NAMALWA (cell line): ENCODE results near the gene ACTR1B.
"Not testable (repeated sequence)": the region's sequence is repeated elsewhere in the genome, so short reads cannot be mapped to it uniquely, and the experiment has no call there.

ENCODE experiments used
- DNase-seq: peaks from one replicate; pipeline ENCODE4 v3.0.0-alpha.2; 2015; ENCODE audit warnings: low spot score

ACTR1B gene

GRCh38 chr2:97663962-97664635 is at the start of gene ACTR1B:
TSS of gene ACTR1B (minus strand) at chr2:97664044. CDS start at chr2:97663890, 154 bp downstream.
- peak; percentile 98 for DNase-seq

- no peak for DNase-seq
Measured at GRCh38 chr2:97712693-97713295, 49.0 kb upstream of the ACTR1B start.

DNA sequence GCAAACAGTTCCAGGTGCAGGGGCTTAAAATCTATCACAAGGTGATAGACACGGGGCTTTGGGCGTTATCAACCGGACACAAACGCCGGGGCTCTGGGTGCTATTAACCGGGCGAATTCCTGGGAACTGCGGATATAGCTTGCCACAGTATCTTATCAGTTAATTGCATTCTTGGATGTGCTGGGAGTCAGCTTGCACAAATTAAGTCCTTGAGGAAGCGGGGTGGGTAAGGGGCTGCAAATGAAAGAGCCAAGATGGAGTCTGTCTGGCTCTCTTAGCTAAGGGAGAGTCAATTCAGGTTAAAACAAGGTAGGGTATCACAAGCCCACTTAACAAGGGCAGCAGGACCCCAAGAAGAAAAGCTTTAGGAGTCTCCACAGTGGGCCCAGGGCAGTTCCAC is 48.3 kb upstream of the ACTR1B start:
- not testable (repeated sequence) for DNase-seq

DNA sequence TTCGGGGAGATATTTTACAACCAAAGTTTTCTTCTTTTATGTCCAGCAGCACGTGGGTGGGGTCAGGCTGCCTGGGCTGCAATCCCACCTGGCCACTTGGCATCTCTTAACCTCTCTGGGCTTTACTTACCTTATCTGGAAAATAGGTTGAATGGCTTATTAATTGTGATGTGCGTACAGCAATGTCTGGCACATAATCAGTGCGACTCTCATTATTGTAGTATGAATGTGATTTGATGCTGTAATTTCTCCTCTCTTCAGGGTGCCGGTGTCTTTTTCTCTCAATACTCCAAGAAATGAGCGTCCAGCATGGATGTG is 47.5 kb upstream of the ACTR1B start:
- no peak for DNase-seq

DNA sequence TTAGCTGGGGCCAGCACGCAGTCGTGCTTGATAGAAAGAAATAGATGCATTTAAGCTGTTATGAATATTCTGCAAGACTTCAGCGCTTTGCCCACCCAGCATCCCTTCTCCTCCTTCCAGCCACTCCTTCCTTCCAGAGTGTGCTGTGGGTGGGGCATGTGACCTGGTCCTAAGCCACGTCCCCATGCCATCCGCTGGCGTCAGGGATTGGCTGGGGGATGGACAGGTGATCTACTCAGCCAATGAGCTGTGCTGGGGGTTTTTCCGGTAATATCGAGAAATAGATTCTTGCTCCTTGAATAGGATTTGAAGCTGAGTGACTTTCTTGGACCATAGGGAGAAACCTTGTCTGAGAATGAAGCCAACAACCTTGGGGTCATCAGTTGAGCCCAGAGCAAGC is 44.8 kb upstream of the ACTR1B start:
- DNase-seq: no peak

- DNase-seq: no peak
Measured at GRCh38 chr2:97708048-97708380, 44.2 kb upstream of the ACTR1B start.

- no peak for DNase-seq
Measured at GRCh38 chr2:97707362-97708047, 43.7 kb upstream of the ACTR1B start.

DNA sequence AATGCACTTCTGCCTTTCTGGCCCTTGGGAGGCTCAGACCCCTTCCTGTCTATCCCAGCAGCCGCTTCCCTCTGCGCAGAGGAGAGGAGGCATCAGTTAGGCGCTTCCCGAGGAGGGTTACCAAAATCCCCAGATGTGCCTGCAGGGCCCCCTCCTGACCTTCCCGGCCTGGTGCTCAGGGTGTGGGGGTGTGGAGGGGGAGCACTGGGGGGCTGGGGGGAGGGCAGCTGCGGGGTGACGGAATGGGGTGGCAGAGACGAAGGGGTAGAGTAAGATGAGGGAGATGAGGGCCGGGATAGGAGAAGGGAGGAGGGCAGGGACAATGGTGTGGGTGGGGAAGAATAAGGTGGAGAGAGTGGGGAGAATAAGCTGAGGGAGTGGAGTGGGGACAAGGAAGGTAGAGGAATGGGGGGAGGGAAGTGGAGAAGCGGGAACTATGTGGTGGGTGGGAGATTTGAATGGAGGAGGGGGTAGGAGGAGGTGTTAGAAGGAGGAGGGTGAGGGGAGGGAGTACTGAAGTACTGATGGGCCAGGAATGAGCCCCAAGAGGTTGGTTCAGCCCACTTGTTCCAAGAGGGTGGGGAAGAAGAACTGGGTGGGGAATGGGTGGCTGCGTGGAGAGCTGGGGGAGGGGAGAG is 43.0 kb upstream of the ACTR1B start:
- DNase-seq: no peak

- DNase-seq: no peak
Measured at GRCh38 chr2:97706112-97706511, 42.3 kb upstream of the ACTR1B start.

GRCh38 chr2:97704989-97705388 is 41.1 kb upstream of the ACTR1B start:
- DNase-seq: no peak

DNA sequence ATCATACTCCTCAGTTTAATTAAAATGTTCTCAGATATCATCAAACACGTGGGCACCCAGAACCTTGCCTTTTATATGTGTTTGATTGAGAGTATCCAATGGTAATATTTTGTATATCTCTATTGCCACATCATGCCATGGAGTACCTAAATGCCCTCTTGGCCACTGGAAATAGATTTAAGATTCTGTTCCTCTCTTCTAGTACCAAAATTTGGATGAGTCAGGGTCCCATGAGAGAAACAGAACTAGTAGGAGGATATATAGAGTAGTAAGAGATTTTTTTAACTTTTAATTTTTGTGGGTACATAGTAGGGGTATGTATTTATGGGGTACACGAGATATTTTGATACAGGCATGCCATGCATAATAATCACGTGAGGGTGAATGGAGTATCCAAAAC is 39.9 kb upstream of the ACTR1B start:
- DNase-seq: no peak

GRCh38 chr2:97702731-97703470 is 39.1 kb upstream of the ACTR1B start:
- DNase-seq: no peak

DNA sequence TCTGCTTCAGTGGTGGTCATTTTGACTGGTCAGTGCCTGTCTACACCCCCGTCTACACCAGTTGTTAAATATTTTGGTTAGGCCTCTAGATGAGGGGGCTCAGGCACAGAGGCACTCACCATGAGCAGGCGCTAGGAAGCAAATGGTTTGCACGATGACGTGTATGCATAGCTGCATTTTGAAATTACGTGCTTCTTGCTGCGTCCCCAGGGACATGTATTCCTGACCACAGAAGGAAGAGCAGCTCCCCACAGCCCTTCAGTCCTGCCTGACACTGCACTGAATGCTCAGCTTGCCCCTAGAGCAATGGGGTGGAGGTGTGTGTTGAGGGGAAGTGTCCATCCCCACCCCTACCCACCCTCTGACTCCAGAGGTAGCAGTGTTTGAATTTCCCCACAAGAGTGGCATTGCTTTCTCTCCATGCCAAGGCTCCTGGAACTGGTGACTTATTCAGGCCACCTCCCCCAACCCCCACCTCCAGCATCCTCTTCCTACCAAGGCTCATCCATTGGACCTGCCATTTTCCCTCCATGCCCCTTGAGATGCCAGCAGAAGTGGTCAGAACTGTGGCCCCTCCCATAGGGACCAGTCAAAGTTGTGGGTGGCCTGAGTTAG is 38.1 kb upstream of the ACTR1B start:
- no peak for DNase-seq

DNA sequence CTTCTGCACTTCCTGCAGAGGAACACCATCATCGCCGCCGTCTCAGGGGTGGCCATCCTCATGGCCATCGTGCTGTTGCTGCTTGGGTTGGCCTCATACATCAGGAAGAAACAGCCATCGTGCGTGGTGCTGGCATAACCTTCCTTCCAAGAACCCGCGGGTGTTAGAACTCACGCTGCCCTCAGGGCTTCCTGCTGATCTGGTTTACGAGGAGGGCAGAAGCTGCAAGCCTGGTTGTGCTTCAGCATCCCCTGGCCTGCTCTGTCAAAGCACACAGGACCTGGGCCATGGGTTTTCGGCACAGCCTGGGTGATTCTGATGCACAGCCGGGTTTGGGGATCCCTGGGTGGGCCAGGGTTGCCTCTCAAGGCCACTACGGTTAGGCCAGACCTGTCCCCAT is 37.3 kb upstream of the ACTR1B start:
- DNase-seq: no peak

- peak; percentile 86 for DNase-seq
Measured at GRCh38 chr2:97699765-97700444, 36.1 kb upstream of the ACTR1B start.

DNA sequence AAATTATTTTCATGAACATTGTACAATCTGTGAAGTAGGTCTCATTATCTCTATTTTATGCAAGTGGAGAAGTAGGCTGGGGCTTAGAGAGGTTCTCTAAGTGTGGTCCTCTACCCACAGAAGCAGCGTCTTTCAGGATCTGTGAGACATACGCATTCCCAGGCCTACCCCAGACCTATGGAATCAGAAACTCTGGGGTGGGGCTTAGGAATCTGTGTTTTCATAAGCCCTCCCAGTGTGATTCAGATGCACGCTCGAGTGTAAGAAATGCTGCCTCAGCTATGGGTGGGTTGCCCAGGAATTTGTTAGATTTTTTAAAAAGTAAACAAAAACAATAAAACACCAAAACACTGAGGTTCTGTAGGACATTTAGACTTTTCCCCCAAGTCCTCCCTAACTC is 34.7 kb upstream of the ACTR1B start:
- DNase-seq: no peak

GRCh38 chr2:97697252-97698235 is 33.7 kb upstream of the ACTR1B start:
- peak; percentile 89 for DNase-seq

GRCh38 chr2:97695744-97696143 is 31.9 kb upstream of the ACTR1B start:
- no peak for DNase-seq

DNA sequence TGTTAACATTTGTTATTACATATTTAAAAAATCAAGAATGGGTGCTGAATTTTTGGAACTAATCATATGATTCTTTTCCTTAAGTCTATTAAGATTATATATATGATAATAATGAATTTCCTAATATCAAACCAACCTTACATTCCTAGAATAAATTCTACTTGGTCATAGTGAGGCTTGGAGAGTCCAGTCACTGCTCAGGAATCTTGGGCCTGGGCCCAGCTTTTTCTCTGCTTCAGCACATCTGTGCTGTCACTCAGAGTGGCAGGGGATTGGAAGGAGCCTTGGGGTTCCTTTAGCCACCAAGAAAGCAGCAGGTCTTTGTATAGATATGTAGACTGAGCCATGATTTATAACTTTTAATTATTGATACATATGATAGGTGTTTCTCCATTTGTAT is 29.6 kb upstream of the ACTR1B start:
- DNase-seq: no peak

- no peak for DNase-seq
Measured at GRCh38 chr2:97691166-97691565, 27.3 kb upstream of the ACTR1B start.
